OCI-M2 (cell line): Measurements from ENCODE around the gene MIX23.

Experiments
- DNase-seq: peaks from one replicate; lab custom pipeline; 2025; ENCODE audit not compliant: unreplicated experiment; lab: John Stamatoyannopoulos, UW

Gene MIX23

DNA sequence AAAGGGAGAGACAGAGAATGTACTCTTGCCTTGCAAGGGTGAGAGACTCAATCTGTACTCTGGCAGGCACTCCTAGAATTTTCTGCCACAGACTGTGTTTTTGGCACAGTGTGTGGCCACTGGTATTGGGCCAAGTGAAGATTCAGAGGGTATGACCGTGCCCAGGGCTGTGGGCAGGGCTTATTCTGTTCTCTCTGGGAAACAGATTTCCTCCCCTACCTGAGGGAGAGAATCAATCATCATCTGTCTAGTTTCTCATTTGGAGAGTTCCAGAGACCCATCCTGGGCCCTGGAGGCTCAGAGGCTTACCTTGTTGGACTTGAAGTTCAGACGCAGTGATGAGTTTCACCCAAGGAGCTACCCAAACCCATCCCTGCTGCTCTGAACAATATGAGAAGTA is 29.8 kb downstream of the MIX23 start:
- no peak for DNase-seq

DNA sequence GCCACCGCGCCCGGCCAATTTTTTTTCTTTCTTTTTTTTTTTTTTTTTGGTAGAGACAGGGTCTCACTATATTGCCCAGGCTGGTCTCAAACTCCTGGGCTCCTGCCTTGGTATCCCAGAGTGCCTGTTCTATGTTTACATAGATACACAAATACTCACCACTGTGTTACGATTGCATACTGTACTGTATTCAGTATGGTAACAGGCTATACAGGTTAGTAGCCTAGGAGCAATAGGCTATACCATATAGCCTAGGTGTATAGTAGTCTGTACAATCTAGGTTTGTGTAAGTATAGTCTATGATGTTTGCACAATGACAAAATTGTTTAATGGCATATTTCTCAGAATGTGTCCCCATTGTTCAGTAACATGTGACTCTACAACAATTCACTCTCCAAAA is 31.4 kb downstream of the MIX23 start:
- no peak for DNase-seq

DNA sequence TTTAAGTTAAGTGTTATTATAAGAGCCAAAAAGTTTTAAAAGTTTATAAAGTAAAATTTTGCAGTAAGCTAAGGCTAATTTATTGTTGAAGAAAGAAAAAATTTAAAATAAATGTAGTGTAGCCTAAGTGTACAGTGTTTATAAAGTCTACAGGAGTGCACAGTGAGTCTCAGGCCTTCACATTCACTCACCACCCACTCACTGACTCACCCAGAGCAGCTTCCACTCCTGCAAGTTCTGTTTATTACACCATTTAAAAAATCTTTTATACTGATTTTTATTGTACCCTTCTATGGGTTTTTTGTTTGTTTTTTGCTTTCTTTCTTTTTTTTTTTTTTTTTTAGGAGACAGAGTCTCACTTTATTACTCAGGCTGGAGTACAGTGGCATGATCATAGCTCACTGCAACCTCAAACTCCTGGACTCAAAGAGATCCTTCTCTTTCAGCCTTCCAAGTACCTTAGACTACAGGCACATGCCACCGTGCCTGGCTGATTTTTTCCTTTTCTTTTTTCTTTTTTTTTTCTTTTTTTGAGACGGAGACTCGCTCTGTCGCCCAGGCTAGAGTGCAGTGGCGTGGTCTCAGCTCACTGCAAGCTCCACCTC is 32.1 kb downstream of the MIX23 start:
- no peak for DNase-seq

DNA sequence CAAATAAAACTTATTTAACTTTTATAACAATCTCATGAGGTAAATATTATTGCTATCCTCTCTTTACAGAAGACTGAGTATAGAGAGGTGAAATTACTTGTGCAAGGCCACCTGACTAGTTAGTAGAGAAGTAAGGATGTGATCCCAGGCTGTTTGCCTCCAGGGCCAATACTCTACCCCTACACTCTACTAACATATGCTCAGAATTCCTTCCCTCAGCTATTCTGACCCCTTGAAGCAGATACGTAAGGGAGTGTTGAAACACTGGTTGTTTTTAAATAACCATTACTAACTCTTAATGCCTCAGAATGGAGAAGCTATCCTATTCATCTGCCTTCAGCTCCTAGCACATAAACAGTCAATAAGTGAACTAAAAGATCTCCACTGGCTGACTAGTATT is 33.9 kb downstream of the MIX23 start:
- no peak for DNase-seq

DNA sequence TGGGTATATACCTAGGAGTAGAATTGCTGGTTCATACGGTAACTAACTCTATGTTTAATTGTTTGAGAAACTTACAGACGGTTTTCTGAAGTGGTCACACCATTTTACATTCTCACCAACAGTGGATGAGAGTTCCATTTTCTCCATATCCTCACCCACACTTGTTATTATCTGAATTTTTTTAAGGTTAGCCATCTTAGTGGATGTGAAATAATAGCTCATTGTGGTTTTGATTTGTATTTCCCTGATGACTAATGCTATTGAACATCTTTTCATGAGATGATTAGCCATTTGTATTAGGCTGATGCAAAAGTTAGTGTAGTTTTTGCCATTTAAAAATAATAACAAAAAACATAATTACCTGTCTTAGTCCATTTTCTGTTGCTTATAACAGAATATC is 39.4 kb downstream of the MIX23 start:
- no peak for DNase-seq

DNA sequence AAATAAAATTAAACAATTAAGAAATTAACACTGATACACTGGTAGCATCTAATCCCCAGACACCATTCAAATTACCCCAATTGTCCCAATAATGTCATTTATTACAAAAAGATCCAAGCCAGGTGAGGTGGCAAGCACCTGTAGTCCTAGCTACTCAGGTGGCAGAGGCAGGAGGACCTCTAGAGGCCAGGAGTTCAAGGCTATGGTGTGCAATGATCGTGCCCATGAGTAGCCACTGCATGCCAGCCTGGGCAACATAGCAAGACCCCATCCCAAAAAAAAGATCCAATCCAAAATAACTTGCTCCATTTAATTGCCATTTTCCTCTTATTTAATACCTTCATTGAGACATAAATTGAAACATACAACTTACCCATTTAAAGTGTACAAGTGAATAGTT is 40.2 kb downstream of the MIX23 start:
- no peak for DNase-seq

DNA sequence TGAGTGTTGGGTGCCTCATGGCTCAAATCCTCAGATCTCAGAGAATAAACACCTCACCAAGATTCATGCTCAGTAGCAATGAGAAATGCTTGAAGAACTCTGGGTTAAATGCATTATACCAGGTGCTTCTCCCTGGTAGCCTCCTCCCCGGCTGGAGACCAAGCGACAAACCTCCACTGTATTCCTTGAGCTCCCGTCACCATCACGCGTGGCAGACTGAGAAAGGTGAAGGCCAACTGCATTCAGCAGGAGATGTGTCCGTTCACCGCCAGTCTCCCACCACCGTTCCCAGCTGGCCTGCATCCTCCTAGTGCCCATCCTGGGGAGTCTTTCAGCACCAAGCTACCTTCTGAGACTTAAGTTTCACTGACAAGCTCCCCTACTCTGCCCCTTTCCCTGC is 50.5 kb downstream of the MIX23 start:
- no peak for DNase-seq

DNA sequence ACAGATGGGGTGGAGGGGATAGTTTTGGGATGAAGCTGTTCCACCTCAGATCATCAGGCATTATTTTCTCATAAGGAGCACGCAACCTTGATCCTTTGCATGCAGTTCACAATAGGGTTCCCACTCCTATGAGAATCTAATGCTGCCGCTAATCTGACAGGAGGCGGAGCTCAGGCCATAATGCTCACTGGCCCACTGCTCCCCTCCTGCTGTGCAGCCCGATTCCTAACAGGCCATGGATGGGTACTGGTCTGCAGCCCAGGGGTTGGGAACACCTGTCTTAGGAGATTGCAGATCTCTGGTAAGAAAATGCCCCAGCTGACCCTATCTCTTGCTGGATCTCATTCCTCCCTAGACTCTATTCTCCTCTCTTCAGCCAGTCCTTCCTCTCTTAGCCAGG is 51.1 kb downstream of the MIX23 start:
- DNase-seq, result no peak

DNA sequence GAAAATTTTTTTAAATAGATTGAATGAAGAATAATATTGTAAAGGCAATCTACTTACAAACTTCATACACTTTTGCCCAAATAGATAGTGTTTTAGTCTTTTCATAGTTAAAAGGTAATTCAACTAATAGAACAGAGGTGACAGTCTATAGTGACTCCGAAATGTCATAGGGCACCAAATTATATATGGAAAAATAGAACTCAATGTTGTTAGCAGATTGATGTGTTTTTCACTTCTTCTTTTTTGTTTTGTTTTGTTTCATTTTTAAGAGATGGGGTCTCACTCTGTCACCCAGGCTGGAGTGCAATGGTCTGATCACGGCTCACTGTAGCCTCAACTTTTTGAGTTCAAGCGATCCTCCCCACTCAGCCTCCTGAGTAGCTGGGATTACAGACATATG is 57.3 kb downstream of the MIX23 start:
- no peak for DNase-seq

DNA sequence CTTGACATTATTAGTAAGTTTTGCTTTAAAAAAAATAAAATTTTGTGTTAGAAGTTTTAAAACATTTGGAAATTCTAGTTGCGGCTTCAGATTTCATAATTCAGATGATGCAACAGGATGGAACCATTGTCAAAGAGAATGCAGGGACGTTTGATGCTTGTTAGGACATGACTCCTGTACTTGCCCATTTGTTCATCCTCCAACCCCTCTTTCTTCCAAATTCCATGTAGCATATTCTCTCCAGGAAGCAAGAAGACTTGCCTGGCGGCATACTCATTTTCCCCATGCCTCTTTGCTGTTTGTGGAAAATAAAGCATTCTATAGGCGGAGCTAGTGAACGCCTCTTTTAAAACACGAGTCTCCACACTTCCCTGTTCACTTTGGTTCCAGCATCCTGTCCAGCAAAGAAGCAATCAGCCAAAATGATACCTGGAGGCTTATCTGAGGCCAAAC is 58.1 kb downstream of the MIX23 start, which contains the start of gene CSTA:
TSS of gene CSTA (plus strand) at position 378 of the 453 bp plus-strand sequence. CDS start at position 423, 45 bp downstream.
- no peak for DNase-seq

DNA sequence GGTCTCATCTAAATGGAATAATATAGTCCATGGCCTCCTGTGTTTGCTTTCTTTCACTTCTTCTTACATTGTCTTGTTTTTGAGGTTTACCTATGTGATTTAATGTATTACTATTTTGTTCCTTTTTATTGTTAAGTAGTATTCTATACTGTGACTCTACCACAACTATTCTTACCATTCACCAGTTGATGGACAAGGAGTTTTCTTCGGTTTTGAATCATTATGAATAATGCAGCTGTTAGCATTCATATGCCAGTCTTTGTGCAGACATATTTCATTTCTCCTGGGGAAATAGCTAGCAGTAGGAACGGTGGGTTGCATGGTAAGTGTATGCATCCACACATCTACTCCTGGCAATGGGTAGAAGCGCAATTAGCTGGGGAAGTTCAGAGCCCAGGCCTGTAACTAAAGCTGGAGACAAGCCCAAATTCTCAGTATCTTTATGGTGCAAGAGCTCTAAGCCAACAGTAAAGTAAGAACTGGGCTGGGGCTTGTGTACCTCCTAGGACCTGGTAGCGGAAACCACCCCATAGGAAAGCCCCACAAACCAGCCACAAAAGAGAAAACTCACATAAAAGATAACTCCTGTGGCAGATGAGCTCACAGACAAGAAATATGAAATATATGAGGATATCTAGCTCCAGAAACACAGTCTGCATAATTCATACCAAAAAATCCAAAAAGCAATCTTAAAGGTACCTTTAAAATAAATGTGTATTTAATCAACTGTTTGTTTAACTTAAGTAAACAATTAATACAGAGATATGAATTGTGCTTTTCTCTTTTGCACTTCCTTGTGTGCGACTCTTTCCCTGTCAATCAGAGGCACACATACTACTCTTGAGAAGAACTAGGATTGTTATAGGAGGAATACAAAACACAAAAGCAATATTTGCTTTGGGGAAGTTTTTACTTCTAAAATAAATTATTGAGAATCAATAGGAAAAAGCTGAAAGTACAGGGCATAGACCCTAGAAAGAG is 60.6 kb downstream of the MIX23 start:
- no peak for DNase-seq

DNA sequence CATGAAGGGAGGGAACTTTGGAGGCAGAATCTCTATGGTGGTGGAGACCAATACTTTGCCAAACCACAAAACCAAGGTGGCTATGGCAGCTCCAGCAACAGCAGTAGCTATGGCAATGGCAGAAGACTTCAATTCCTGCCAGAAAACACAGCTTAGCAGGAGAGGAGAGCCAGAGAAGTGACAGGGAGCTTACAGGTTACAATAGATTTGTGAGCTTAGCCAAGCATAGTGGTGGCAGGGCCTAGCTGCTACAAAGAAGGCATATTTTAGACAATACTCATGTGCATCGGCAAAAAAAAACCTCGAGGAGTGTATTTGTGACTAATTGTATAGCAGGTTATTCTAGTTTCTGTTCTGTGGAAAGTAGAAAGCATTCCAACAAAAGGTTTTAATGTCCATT is 64.4 kb downstream of the MIX23 start:
- DNase-seq, result no peak

DNA sequence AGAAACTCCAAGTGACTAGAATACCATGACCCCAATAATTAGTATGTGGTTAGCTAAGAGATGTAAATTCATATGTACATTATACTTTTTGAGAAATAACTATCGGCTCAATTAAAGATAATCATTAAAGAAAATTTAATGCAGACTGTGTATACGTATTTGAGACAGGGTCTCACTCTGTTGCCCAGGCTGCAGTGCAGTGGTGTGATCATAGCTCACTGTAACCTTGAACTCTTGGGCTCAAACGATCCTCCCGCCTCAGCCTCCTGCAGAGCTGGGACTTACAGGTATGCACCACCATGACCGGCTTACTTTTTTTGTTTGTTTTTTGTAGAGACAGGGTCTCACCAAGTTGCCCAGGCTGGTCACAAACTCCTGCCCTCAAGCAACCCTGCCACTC is 66.7 kb downstream of the MIX23 start:
- DNase-seq, result no peak

DNA sequence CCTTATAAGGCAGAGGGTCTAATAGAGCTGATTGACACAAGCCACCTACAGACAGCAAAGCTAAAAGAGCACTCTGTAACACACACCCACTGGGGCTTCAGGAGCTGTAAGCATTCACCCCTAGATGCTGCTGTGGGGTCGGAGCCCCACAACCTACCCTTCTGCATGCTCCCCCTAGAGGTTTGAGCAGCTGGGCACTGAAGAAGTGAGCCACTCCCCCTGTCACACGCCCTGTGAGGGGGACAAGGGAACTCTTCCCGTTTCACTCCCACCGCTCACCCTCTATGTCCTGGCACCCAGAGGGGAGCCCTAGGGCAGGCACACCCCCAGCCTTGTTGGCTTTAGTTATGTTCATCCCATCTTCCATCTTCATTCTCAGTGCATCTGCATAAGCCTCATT is 67.4 kb downstream of the MIX23 start:
- no peak for DNase-seq

DNA sequence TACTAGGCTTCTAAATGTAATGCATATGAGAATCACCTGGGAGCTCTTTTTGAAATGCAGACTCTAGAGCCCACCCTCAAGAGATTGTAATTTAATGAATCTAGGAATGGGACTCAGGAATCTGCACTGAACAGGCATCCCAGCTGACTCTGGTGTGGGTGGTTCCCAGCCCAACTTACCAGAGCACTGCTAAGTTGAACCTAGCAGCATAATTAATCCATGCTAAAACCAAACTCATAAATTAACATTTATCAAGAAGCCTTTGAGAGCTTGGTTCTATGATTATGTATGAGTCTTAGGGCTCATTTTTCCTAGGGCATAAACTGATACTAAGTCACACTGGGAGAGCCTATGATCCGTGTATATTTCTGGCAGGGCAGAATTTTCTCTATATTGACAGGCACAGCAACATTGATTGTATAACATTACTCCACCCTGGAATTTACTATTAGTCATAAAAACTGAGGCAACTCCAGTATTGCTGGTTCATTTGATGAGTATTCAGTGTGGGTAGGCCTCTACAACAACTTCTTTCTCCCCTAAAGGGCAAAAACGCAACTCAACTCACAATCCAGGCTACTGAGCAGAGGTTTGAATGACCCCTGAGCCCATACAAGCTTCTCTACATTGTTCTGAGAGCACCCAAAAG is 68.7 kb downstream of the MIX23 start:
- DNase-seq, result no peak

DNA sequence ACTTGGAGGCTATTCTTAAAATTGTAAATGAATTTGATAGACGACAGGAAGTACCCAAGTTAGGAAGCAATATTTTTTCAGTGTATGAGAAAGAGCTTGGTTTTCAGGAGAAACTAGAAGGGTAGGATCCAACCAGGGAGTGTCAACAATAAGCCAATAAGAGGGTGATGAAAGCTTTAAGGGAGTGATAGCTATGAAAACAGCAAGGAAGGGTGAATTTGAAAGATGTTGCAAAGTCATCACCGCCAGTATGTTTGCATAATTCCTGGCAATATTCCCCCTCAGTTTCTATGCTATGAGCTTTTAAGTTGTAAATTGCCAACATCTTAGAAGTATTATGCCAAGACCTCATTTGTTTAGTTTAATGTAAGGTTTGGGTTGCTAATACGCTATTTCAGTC is 69.8 kb downstream of the MIX23 start:
- no peak for DNase-seq

DNA sequence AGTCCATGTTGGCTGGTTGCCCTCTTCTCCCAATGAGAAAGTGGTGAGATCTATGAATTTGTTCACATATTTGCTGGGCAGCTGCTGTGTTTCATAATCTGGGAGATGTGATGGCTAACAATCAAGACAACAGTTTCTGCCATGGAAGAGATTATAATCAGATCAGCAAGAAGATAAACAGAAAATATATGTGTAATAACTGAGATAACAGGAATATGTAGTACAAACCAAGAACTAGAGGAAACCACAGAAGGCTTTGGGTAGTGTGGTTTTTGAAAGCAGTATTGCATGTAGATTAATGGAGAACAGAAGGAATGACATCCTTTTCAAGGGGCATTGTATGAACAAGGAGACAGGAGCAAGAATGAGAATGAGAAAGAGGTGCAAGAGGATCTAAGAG is 70.2 kb downstream of the MIX23 start:
- DNase-seq, result no peak

DNA sequence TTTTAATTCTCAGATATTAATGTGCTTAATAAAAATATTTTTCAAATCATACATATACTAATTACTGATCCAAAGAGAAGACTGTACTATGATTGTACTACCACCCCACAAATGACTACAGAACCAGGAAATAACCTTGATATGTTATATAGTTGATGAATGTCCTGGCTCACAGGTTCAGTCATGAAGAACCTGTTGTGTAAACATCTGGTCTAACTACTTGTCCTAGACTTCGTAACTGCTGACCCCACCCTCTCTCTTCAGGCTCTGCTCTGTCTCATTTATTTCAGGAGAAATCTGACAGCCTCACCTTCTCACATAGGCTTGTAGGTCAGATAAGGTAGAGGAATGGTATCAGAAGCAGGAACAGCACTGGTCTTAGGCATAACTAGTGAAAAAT is 72.7 kb downstream of the MIX23 start:
- no peak for DNase-seq
